GM20000 (cell line): ENCODE measurements around the gene DGKG.

Experiments
- DNase-seq: peaks from one replicate; pipeline ENCODE4 v3.0.0; 2012; ENCODE audit warnings: low spot score
- TF ChIP-seq, protein P1 (sequence below): IDR thresholded peaks from 2 replicates; pipeline ENCODE4 v1.5.1; 2012; ENCODE audit warnings: mild to moderate bottlenecking, control low read depth; ENCODE audit errors: extremely low read depth, missing control alignments

DGKG gene

DNA sequence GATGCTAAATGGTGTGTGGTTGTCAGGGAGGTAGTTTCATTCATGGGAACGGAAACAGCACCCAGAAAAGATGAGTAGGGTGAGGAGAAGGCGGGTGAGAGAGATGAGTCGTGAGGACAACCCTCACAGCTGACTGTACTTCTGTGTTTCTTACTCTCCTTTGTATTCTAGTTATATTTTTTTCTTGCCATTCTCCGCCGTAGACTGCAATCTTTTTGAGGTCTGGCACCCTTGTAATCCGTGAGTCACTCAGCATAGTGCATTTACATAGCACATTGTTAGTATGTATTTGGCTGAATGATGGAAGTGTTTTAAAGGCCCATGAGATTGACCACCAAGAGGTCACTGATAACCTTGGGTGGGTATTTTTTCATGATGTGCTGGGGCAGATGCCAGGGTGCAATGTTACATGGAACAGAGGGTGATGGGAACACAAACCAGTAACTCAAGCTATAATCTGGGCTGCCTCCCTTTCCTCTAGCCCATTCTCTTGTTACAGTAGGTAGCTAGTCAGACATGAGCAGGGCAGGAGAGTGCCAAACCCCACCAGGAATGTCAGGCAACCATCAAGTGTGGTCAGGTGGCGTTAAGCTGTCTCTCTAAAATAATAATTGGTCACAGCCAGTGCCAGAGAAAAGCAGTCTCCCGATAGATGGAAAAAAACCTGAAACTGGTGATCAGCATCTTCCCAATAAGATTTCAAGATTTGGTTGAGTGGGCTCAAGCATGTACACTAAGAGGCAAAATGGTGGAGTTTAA is 18.8 kb upstream of the DGKG start:
- TF ChIP-seq, protein P1, sequence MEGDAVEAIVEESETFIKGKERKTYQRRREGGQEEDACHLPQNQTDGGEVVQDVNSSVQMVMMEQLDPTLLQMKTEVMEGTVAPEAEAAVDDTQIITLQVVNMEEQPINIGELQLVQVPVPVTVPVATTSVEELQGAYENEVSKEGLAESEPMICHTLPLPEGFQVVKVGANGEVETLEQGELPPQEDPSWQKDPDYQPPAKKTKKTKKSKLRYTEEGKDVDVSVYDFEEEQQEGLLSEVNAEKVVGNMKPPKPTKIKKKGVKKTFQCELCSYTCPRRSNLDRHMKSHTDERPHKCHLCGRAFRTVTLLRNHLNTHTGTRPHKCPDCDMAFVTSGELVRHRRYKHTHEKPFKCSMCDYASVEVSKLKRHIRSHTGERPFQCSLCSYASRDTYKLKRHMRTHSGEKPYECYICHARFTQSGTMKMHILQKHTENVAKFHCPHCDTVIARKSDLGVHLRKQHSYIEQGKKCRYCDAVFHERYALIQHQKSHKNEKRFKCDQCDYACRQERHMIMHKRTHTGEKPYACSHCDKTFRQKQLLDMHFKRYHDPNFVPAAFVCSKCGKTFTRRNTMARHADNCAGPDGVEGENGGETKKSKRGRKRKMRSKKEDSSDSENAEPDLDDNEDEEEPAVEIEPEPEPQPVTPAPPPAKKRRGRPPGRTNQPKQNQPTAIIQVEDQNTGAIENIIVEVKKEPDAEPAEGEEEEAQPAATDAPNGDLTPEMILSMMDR: no peak
- DNase-seq: no peak

DNA sequence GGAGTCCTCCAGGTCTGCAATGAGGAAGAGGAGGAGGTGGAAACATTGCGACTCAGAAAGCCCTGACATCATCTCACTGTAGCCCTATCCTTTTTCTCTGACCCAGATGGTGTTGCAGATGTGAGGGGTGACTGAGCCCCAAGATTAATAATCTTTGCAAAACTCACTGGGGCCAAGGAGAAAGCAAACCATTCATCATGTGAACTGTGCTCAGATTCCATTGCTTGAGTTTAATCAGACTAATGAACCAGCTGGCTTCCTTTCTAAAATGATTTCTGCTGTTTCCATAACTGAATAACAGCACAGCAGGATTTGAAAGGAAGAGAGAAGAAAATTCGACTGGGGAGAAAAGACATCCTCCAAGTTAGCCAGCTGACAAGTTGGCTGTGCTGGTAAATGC is 13.4 kb upstream of the DGKG start:
- TF ChIP-seq, protein P1: no peak
- no peak for DNase-seq

DNA sequence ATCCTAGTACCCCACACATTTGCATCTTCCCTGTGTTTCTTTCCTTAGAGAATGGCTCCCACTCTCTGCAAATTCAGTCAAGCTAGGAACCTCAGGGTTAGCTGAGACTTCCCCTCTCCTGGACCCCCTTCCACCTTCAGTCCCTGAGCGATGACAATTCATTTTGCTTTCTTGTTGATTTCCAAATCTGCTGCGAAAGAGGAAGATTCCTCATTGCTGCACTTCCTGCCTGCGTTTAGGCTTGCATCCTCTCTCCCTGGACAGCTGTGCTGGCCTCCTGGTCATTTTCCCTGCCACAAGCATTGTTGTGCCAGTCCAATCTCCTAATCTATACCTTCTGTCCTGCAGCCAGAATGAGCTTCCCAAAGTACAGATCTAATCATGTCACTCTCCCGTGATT is 12.3 kb upstream of the DGKG start:
- TF ChIP-seq, protein P1: no peak
- no peak for DNase-seq

DNA sequence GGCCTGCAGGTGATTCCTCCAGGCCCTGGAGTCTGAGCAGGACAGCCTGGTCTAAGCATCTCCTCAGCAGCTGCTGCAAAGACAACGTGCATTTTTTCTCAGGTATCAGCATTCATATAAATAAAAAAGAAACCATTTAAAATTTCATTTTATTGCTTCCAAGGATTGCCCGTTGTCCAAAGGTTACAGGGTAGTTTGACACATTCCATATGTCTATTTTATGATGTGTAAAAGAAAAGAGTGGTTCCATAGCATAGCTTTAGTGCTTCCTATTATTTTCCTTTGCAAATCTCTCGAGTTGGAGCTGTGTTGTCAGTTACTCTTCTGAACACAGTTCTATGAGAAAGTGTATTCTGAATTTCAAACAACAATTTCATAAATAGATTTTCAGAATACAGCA is 7.2 kb upstream of the DGKG start:
- no peak for DNase-seq
- TF ChIP-seq, protein P1: no peak

DNA sequence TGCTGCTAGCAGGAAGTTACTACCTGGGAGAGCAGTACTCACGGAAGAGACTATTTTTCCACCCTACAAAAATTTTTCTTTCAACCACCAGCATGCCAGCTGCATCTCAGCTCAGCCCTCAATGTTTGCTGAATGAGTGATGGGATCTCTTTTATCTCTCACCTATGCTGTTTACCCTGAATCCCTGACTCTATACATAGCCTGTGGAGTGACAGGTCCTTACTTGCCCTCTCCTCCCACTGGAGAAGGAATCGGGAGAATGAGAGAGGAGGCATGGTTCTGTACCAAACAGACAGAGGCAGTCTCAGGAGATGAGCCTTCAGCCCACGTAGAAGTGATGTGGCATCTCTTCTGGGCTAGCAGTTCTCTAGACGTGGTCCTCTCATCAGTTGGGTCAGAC is 6.7 kb upstream of the DGKG start:
- TF ChIP-seq, protein P1: no peak

DNA sequence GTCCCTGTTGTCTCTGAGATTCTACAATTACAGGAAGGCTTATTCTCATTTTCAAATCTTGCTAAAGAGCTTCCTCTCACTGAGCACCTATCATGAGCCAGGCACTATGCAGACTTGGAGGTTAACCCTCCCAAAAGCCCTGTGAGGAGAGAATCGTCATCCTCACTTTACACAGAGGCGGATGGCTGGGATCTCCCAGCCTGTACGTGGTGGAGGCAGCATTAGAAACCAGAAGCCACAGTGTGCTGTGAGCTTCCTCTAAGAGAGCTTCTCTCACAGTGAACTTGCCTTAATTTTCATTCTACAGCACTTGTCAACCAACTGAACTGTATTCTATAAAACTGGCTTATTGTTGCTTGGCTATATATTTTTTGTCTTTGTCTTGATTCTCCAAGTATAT is 6.1 kb upstream of the DGKG start:
- no peak for DNase-seq
- TF ChIP-seq, protein P1: no peak

More for the DNA sequence above, 6.7 kb upstream of the DGKG start:
- DNase-seq: no peak

DNA sequence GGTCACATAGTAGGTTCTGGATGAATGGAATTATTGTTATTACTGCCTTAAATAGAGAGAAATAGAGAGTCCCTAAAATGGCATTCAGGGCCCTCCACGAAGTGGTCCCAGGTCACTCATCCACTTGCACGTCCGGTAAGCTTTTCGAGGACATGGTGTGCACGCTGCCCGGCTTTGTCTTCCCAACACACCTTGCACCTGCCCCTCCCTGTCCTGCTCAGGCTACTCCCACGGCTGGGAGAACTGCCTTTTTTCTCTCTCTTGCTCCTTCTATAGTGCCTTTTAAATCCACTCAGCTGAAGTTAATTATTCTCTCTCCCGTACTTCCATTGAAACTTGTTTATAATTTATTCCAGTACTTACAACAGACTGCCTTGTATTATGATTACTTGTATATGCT is 5.6 kb upstream of the DGKG start:
- no peak for DNase-seq
- TF ChIP-seq, protein P1: no peak
